GM12892 (cell line): Measurements from ENCODE around the gene SPATS2. TPM values are rescaled to one million over a fixed set of nuclear protein-coding genes. Genes with fewer than 3 reads are reported as not detected.
A peak's percentile ranks its signal among the peaks of the same experiment; 100 is the strongest.
"Not testable (repeated sequence)": the region's sequence is repeated elsewhere in the genome, so short reads cannot be mapped to it uniquely, and the experiment has no call there.

ENCODE experiments used
- DNase-seq: peaks from one replicate; pipeline ENCODE4 v3.0.0; 2011; ENCODE audit not compliant: insufficient read length
- FAIRE-seq: peaks from 2 replicates; lab custom pipeline; 2011; peaks lifted over from hg19 to GRCh38; lab: Jason Lieb, UNC
- POLR2A ChIP-seq: IDR thresholded peaks from 2 replicates; pipeline ENCODE4 v1.6.1; 2011; ENCODE audit warnings: low read depth, low read length, control low read depth
- POLR2AphosphoS5 ChIP-seq: IDR thresholded peaks from 2 replicates; pipeline ENCODE4 v1.6.1; 2011; ENCODE audit warnings: low read depth, low read length, control low read depth
- TAF1 ChIP-seq: IDR thresholded peaks from 2 replicates; pipeline ENCODE4 v1.6.1; 2011; ENCODE audit warnings: low read depth, mild to moderate bottlenecking, control low read depth, low read length, borderline replicate concordance
- polyA plus RNA-seq: library from polyadenylated mRNA; unstranded; fragments of >200 nt; gene quantifications from one replicate; pipeline ENCODE4 v1.2.1, GENCODE V29; 2012; ENCODE audit warnings: missing spikeins, inconsistent platforms; ENCODE audit not compliant: missing spikeins

Gene SPATS2
- 36.1 TPM for polyA plus RNA-seq

DNA sequence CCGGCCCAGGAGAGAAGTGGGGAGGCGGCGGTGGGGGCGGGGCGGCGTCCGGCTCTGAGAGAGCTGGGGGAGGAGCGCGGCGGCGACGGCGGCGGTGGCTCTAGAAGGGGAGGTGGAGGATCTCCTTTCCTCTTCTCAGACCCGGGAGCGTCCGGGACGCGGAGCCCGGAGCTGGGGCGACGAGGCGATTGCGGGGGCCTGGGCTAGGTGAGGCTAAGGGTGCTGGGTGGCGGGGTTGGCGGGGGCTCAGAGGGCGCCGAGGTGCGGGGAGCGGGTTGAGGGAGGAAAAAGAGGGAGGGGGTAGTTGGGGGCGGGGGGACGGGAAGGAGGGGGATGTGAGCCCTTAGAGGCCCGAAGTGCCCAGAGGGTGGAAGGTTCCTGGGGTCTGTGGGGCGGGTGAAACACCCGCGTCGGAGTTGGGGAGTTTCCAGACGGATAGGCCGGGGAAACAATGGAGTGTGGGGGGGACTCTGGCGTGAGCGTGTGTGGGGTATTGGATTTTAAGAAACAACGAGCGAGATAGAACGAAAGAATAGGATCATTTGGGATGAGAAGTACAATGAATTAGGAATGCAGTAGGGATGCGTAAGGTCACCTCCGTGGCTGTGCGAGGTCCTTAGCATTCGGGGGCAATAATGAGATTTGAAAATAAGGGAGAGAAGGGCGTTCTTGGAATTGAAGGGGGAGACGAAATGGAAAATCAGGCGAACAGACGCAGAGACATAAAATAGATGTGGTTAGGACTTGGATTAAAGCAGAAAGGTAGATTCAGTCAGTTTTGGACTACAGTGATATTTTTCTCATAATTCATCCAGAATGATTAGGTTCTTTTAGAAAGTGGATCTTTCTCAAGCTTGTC, at the start of gene SPATS2:
Gene SPATS2 (plus strand): TSS at position 82 of the 859 bp plus-strand sequence. CDS start 93,551 bp downstream, outside the sequence.
- TF ChIP-seq POLR2AphosphoS5 = no peak; the same call in 1 of the 2 replicates
- no peak for TF ChIP-seq TAF1
- TF ChIP-seq POLR2A = no peak
- DNase-seq (no peak), FAIRE-seq (peak; percentile 46)

GRCh38 chr12:49320411-49321103, 46.7 kb upstream of the SPATS2 start:
- DNase-seq, FAIRE-seq: not testable (repeated sequence)

GRCh38 chr12:49322367-49322707, 44.9 kb upstream of the SPATS2 start:
- no peak for FAIRE-seq
- TF ChIP-seq POLR2A (no peak), POLR2AphosphoS5 (no peak), TAF1 (no peak)
- no peak for DNase-seq

GRCh38 chr12:49322708-49323523, 44.3 kb upstream of the SPATS2 start, which contains the start of gene TROAP:
TROAP (plus strand) TSS chr12:49323255; CDS start chr12:49323609, 354 bp downstream.
- TF ChIP-seq POLR2AphosphoS5 (peak; percentile 79), POLR2A (peak; percentile 81; the same call in 1 of the 2 replicates), TAF1 (0 out of 2 replicates have a peak, but pooled peaks have one; percentile 49)
- peak; percentile 97 for FAIRE-seq
- peak; percentile 98 for DNase-seq

GRCh38 chr12:49323524-49324097, 43.7 kb upstream of the SPATS2 start:
- DNase-seq (no peak), FAIRE-seq (no peak)
- TF ChIP-seq TAF1 (no peak), POLR2AphosphoS5 (no peak), POLR2A (no peak)

- DNase-seq (no peak), FAIRE-seq (no peak)
- no peak for TF ChIP-seq POLR2A
- TF ChIP-seq TAF1 = no peak
- TF ChIP-seq POLR2AphosphoS5 = no peak
Measured at GRCh38 chr12:49325606-49326005, 41.7 kb upstream of the SPATS2 start.

DNA sequence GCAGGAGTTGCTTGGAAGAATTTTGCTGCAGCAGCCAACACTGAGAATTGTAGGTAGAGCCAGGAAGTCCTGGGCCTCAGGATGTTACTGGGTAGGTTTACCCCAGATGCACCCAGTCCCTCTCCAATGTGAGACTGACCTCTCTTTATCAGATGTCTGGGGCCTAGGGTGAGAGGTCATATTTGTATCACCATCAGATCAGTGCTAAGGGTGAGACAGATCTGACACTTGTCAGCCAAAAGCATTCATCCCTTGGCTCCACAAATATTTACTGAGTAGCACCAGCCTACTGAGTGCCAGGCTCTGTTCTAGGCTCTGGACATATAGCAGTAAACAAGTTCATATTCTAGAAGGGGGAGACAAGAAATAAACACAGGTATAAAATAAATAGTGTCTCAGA, 39.9 kb upstream of the SPATS2 start:
- DNase-seq (no peak), FAIRE-seq (no peak)
- TF ChIP-seq POLR2AphosphoS5 (no peak), TAF1 (no peak), POLR2A (no peak)

- DNase-seq (no peak), FAIRE-seq (no peak)
- no peak for TF ChIP-seq TAF1
- TF ChIP-seq POLR2AphosphoS5 = no peak
- no peak for TF ChIP-seq POLR2A
Measured at GRCh38 chr12:49327887-49328286, 39.4 kb upstream of the SPATS2 start.

DNA sequence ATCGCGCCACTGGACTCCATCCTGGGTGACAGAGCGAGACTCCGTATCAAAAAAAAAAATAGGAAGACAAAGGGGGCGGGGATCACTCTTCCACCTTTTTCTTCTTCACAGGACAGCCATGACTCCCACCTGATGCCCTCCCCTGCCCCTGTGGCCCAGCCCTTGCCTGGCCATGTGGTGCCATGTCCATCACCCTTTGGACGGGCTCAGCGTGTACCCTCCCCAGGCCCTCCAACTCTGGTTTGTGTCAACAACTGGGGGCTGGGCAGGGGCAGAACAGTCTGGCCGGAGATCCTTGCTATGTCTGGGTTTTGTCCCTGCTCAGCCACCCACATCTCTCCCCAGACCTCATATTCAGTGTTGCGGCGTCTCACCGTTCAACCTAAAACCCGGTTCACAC, 38.4 kb upstream of the SPATS2 start:
- no peak for TF ChIP-seq TAF1
- TF ChIP-seq POLR2A = no peak
- TF ChIP-seq POLR2AphosphoS5 = no peak
- no peak for DNase-seq
- no peak for FAIRE-seq

- DNase-seq = no peak
- TF ChIP-seq POLR2A (no peak), TAF1 (no peak), POLR2AphosphoS5 (no peak)
- no peak for FAIRE-seq
Measured at GRCh38 chr12:49330032-49330619, 37.1 kb upstream of the SPATS2 start.
